CD4-positive, alpha-beta T cell treated with Interleukin-21 for 1 hour (primary cell): ENCODE results near the gene IL25.
A peak's percentile ranks its signal among the peaks of the same experiment; 100 is the strongest.
"Not testable (repeated sequence)": the region's sequence is repeated elsewhere in the genome, so short reads cannot be mapped to it uniquely, and the experiment has no call there.

ENCODE experiments used
- DNase-seq: peaks from one replicate; pipeline ENCODE4 v3.0.0-alpha.2; 2020

The IL25 gene

GRCh38 chr14:23377198-23377550, 4.6 kb downstream of the IL25 start:
- no peak for DNase-seq

DNA sequence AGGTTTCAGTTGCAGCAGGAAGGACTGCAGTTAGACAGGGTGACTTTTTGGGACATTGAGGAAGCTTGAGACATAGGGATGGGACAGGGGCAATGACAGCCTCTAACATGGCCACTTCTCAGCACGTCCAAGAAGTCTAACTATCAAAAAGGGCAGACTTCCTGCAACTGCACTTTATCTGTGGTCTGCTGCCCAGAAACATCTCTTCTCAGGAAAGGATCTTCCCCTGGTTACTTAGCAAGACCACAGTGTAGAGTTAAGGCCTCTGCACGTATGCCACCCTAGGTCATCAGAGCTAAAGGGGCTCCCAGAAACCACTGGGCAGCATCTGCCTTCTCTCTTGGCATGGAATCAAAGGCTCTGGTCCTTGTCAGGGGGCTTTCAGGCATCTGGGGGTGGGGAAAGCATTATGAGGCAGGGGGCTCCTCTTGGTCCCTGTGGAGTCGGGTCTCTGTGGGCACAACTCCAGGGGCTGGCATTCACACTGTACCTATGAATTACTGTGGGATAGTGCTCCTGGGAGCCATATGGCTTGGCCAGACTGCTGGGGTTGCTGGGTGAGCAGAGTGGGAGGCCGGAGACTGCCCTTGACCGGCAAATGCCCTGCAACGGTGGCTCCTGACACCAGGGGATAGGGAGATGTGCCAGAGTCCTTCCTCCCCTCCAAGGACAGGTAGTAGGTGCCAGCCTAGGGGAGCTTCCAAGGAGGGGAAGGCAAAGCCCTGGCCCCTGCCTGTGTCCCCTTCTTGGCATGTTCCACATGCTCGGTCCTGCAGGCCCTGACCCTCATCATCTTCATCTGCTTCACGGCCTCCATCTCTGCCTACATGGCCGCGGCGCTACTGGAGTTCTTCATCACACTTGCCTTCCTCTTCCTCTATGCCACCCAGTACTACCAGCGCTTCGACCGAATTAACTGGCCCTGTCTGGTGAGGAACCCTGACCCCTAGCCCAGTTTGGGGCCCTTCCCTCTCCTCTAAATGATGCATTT, 5.3 kb downstream of the IL25 start:
- no peak for DNase-seq

DNA sequence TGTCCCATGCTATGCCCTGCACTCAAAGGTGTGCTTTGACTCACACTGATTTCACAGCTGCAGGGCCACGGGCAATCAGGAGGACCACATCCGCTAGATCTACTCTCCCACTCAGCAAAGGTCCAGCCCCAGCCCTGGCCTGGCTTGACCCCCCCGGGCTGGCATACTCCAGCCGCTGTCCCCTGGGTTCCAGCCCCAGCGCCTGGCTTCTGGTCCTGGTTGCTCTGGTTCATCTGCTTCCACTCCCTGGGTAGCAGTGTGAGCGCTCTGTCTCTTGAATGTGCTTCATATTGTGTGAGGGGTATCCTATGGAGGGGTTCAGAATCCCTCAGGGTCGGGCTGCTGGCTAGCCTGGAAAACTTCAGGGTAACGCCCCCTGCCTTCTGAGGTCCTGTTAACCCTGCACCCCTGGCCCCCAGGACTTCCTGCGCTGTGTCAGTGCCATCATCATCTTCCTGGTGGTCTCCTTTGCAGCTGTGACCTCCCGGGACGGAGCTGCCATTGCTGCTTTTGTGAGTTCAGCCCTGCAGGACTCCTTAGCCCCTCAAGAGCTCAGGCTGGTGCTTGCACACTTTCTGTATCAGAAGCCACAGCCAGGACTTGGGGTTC, 6.1 kb downstream of the IL25 start:
- no peak for DNase-seq

GRCh38 chr14:23379366-23380196, 7.0 kb downstream of the IL25 start:
- DNase-seq: peak; percentile 65

- no peak for DNase-seq
Observed at GRCh38 chr14:23380197-23380914, 7.7 kb downstream of the IL25 start.

- DNase-seq: no peak
Observed at GRCh38 chr14:23380976-23381375, 8.4 kb downstream of the IL25 start.

DNA sequence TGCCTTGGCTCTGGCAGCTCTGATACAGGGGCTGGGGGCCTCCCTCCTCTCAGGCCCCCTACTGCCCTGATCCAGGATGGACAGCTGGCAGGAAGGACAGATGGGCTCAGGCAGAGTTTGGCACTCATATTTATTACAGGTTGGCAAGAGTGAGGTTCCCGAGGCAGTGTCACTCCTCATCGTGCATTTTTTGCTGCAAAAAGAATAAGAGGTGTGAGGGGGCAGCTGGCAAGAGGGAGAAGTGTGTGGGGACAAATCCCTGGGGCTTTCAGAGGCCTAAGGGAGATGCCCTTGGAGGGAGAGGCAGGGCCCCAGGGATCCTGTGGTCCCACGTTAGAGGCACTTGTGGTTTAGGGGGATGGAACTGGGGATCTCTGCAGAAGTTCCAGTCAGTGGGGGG, 9.3 kb downstream of the IL25 start:
- no peak for DNase-seq

- DNase-seq: no peak
Observed at GRCh38 chr14:23382276-23382675, 9.7 kb downstream of the IL25 start.

- no peak for DNase-seq
Observed at GRCh38 chr14:23382731-23383440, 10.3 kb downstream of the IL25 start.

- DNase-seq: no peak
Observed at GRCh38 chr14:23384364-23385080, 11.9 kb downstream of the IL25 start.

GRCh38 chr14:23385244-23385641, 12.6 kb downstream of the IL25 start:
- no peak for DNase-seq

GRCh38 chr14:23385642-23386265, 13.1 kb downstream of the IL25 start:
- no peak for DNase-seq

DNA sequence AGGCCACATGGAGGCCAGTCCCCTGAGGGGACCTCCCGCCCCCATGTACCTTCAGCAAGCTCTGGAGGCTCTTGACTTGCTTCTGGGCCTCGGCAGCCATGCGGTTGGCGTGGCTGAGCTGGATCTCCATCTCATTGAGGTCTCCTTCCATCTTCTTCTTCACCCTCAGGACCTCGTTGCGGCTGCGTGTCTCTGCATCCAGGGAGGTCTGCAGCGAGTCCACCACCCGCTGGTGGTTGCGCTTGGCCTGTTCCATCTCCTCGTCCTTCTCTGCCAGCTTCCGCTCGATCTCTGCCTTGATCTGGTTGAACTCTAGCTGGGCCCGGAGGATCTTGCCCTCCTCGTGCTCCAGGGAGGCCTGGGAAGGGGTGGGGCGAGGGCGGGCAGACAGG, 13.7 kb downstream of the IL25 start:
- DNase-seq: not testable (repeated sequence)

DNA sequence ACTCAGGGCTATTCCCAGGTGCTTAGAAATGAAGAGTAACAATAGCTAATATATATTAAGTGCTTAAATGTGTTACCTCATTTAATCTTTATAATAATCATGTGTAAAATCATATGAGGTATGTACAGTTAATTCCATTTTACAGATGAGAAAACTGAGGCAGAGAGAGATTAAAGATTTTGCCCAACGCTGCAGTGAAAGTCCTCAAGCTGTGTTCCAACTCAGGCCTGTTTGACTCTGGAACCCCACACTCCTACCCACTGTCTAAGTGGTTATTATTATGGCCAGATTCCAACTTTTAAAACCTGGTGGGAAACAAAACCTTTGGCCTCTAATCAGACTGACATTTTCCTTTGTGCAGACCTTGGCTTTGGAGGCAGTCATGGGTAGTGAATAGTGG, 14.4 kb downstream of the IL25 start:
- DNase-seq: no peak

GRCh38 chr14:23387916-23388882, 15.6 kb downstream of the IL25 start:
- no peak for DNase-seq

DNA sequence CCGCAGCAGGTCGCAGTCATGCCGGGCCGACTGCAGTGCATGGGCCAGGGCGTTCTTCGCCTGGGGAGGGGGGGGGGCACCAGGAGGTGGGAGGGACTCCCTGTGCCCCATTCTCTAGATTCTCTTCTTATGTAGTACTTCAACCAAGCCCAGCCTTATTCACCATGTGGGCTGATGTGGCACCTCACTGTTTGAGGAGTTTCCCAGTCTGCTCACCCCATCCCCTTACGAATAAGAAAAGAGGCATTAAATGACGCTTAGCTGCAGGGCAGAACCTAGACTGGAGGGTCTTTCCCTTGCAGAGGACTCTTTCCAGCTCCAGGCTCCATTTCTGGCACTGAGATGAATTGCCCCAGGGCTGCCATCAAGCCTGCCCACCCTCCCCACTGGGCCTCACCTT, 16.4 kb downstream of the IL25 start:
- no peak for DNase-seq

DNA sequence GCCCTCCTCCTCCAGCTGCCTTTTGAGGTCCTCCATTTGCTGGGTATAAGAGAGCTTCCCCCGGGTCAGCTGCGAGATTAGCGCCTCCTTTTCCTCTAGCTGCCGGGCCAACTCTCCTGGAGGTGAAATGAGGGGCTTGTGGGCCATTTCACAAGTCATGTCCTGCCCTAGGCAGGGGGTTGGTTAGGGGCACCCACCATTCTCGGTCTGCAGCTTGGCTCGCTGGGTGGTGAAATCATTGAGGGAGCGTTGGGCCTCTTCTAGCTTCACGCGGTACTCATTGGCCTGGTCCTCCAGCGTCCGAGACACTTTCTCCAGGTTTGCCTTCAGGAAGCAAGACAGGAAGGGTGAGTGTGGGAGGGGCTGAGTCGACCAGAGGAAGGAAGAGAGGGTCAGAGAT, 16.8 kb downstream of the IL25 start:
- no peak for DNase-seq

GRCh38 chr14:23389871-23390270, 17.3 kb downstream of the IL25 start:
- DNase-seq: not testable (repeated sequence)

DNA sequence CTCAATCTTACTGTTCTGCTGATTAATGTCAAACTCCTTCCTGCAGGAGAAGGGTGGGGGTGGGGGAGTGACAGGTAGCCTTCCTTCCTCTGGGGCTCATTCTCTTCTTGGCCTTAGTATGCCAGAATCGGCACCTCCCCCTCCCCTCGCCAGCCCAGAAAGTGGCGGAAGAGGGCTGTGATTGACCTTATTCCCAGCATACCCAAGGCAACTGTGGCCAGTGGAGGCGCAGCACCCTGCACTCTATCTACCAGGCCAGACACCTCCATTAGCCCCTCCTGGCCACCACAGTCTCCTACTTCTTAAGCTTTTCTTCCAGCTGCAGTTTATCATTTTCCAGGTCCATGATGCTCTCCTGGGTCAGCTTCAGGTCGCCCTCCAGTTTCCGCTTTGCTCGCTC, 20.0 kb downstream of the IL25 start:
- no peak for DNase-seq

DNA sequence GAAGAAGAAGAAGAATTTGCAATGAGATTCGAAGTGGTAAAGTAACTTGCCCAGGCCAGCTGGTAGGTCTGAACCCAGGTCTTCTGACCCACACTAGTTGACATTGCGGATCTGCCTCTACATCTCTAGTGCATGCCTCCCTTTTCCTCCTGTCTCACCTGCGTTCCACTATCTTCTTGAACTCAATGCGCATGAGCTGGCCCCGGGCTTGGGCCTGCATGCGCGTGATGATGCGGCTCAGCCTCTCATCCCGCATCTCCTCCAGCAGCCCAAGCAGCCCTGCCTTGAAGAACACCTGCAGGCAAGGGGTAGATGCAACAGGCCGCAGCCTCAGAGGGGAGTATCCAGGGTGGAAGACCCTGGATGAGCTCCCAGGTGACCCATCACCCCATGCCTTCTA, 23.5 kb downstream of the IL25 start:
- DNase-seq: no peak
